Stimulated activated CD8-positive, alpha-beta memory T cell treated with anti-CD3 and anti-CD28 coated beads, Interleukin-12 subunit alpha, Interleukin-12 subunit beta, amount 100 ng/mL, for 4 hours (primary cell): ENCODE measurements around the gene CACNA1G.

Source experiments
- DNase-seq: peaks from one replicate; pipeline ENCODE4 v3.0.0-alpha.2; 2020; ENCODE audit warnings: low read depth

Gene CACNA1G

GRCh38 chr17:50672831-50673551, 112.5 kb downstream of the CACNA1G start:
- DNase-seq: no peak

- DNase-seq: no peak
Observed at GRCh38 chr17:50675190-50675589, 114.7 kb downstream of the CACNA1G start.

DNA sequence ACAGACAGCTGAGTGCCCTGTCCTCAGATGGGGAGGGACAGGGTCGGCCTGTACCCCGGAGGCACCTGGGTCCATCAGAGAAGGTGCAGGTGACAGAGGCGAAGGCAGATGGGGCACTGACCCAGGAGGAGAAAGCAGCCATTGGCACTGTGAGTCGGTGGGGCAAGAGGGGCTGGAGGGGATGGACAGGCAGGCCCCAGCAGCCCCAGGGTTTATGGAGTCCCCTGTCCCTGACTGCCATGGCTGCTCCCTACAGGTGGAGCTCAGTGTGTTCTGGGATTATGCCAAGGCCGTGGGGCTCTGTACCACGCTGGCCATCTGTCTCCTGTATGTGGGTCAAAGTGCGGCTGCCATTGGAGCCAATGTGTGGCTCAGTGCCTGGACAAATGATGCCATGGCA, 115.1 kb downstream of the CACNA1G start:
- DNase-seq: no peak

- DNase-seq: no peak
Observed at GRCh38 chr17:50676065-50676975, 115.8 kb downstream of the CACNA1G start.
